HEK293T (cell line): Measurements from ENCODE around the gene MT1X.

Experiments
- ELF4 ChIP-seq: fragments of 450-650 bp; IDR thresholded peaks from 2 replicates; pipeline ENCODE4 v1.6.1; 2017; ENCODE audit warnings: antibody characterized with exemption
- FOXK2 ChIP-seq: fragments of 450-650 bp; IDR thresholded peaks from 2 replicates; pipeline ENCODE4 v1.6.1; 2016; ENCODE audit warnings: mild to moderate bottlenecking
- HDGF ChIP-seq: fragments of 450-650 bp; IDR thresholded peaks from 2 replicates; pipeline ENCODE4 v1.6.1; 2017; ENCODE audit warnings: antibody characterized with exemption, borderline replicate concordance
- LEF1 ChIP-seq: fragments of 450-650 bp; IDR thresholded peaks from 2 replicates; pipeline ENCODE4 v1.6.1; 2017; ENCODE audit warnings: mild to moderate bottlenecking, borderline replicate concordance
- SUZ12 ChIP-seq: fragments of 450-650 bp; IDR thresholded peaks from 2 replicates; pipeline ENCODE4 v1.6.1; 2016; ENCODE audit warnings: mild to moderate bottlenecking
- TF ChIP-seq, protein P1 (sequence below): fragments of 450-650 bp; IDR thresholded peaks from 2 replicates; pipeline ENCODE4 v1.6.1; 2016

- TF ChIP-seq, protein P1, sequence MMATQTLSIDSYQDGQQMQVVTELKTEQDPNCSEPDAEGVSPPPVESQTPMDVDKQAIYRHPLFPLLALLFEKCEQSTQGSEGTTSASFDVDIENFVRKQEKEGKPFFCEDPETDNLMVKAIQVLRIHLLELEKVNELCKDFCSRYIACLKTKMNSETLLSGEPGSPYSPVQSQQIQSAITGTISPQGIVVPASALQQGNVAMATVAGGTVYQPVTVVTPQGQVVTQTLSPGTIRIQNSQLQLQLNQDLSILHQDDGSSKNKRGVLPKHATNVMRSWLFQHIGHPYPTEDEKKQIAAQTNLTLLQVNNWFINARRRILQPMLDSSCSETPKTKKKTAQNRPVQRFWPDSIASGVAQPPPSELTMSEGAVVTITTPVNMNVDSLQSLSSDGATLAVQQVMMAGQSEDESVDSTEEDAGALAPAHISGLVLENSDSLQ: no peak
- TF ChIP-seq FOXK2 (no peak), HDGF (no peak), ELF4 (no peak), LEF1 (no peak), SUZ12 (no peak)
Measured at GRCh38 chr16:56732366-56732765, 50.1 kb downstream of the MT1X start.
